GM21717 (cell line): ENCODE data around the gene SMTNL2.
"Not testable (repeated sequence)": the region's sequence is repeated elsewhere in the genome, so short reads cannot be mapped to it uniquely, and the experiment has no call there.

Experiments used
- ATAC-seq: cut with Tn5 transposase; IDR thresholded peaks from one replicate; pipeline ENCODE4 v1.9.1; 2021; ENCODE audit warnings: mild to moderate bottlenecking, moderate library complexity; ENCODE audit not compliant: unreplicated experiment

Gene SMTNL2

DNA sequence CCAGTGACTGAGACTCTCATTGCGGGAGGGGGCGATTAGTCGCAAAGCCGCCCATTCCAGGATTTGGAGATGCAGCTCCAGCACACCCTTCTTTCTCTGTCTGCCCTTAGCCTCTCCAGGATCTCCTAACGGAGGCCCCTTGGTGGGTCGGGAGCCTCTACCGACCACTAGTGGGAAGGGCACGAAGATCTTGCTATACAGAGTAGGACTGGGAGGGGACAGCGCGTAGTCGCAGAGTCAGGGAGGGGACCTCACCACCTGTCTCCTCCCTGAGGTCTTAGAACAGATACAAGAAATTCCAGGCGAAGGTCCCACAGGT lies 588 bp upstream of the SMTNL2 start:
- no peak for ATAC-seq

DNA sequence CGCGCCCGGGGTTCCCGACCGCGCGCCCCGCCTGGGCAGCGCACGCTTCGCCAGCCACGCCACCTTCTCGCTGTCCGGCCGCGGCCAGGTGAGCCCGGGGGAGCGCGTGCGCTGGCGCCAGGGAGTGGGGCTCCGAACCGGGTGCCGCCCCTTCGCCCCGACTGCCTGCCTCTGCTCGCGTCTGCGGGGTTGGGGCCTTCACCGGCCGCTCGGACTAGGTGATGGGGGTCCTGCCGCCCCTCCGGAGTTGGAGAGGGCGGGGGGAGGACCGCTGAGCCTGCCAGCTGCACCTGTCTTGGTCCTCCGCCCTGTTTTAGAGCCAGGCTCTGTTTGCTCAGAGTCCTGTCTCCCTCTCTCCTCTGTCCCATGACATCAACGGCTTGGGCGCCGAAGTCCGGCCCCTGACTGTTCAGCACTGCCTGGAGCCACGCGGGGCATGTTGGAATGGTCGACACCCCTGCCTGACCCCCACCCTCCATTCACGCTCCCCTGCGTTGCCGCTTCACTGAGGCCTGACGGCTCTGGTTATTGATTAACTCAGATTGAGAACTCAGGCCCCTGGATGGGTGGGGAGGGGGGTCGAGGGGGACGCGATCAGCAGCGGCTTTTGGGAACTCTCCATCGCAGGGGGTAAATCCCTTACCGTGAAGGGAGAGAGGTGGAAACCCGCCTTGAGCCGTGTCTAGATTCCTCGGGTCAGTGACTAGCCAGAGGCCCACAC lies 748 bp downstream of the SMTNL2 start:
- ATAC-seq: no peak

DNA sequence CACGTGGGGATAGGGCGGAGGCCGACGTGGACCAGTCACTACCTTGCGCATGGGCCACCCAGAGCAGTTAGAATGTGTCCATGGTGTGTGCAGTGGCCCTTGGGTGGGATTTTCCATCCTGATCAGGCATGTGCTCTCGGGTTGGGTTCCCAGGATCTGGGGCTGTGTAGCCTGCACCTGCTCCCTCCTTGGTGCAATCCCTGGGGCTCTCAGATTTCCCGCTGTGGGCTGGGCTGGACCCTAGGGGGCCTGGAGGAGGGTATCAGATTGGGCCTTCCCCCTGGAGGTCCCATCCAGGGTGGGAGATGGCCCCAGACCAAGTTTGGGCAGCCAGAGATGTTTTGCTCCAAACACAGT lies 1.3 kb downstream of the SMTNL2 start:
- ATAC-seq: no peak

DNA sequence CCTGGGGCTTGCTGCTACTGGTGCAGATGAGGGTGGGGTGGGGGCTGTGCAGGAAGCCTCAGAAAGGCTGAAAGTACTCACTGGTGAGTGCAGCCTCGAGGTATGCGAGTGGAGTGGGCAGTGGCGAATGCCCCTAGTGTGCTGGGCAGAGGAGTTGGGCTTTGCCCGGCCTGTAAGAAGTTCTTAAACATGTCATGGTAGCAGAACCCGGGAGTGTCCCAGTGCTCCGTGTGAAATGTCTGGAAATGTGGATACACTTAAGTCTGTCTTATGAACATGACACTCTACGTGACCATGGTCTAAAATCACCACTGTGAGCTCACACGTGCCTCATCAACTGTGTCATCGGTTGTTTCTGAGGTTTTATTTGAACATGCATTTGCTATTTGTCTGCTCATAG lies 1.7 kb downstream of the SMTNL2 start:
- no peak for ATAC-seq

GRCh38 chr17:4587195-4587594 lies 2.9 kb downstream of the SMTNL2 start:
- ATAC-seq: no peak

GRCh38 chr17:4587803-4588202 lies 3.5 kb downstream of the SMTNL2 start:
- no peak for ATAC-seq

DNA sequence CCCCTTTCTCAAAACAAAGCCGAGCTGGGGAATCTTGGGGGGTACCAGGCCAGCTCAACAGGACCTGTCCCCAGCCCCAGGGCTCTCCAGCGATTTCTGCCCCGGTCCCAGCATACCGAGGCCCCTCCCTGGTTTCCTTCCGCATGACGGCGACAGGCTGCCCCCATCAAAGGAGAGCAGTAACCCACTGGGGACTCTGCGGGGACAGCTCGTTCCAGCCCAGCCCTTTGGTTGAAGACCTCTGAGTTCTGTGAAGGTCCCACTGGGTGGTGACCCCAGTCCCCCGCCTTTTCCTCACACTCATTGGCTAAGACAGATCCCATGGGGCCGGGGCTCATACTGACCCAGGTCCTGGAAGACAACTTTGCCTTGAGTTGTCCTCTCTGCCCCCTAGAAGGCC lies 4.1 kb downstream of the SMTNL2 start:
- no peak for ATAC-seq

GRCh38 chr17:4588898-4589625 lies 4.7 kb downstream of the SMTNL2 start:
- ATAC-seq: no peak

DNA sequence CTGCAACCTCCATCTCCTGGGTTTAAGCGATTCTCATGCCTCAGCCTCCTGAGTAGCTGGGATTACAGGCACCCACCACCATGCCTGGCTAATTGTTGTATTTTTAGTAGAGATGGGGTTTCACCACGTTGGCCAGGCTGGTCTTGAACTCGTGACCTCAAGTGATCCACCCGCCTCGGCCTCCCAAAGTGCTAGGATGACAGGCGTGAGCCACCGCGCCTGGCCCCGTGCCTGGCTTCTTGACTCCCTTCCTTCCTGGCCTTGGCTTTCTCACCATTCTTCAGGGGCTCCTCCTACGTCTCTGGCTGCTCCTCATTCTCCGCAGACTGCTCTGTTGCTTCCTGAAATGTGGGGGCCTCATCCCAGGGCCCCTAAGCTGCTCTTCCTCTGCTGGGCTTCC lies 5.7 kb downstream of the SMTNL2 start:
- not testable (repeated sequence) for ATAC-seq

GRCh38 chr17:4590981-4591453 lies 6.7 kb downstream of the SMTNL2 start:
- ATAC-seq: no peak

GRCh38 chr17:4591529-4591928 lies 7.2 kb downstream of the SMTNL2 start:
- ATAC-seq: no peak

DNA sequence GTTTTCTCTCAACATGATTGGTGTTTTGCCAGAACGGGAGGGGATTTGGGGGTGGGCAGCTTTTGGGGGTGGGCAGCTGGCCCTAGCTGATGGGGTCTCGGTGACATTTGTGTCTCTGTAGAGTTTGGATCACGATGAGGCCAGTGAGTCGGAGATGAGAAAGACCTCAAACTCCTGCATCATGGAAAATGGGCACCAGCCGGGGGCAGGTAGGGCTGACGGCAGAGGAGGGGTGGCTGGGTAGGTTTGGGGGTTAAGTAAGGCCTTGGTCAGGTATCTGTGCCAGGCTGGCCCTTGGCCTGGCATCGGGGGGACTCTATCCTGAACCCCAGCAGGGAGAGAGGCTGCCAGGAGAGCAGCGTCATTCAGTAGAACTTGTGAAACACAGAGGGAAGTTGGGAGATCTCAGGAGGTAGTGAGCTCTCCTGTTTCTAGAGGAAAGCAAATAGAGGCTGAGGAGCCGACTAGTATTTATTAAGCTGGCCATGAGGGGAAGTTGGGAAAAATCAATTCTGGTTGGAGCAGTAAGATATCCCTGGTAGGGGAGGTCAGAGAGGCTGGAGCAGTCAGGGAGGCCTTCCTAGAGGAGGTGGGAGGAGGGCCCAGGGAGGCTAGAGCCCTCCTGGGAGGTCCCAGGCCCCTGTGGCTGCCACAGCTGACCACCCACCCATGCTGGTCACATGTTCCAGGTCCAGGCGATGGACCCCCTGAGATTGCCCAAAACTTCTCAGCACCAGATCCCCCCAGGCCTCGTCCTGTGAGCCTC lies 8.1 kb downstream of the SMTNL2 start:
- ATAC-seq: no peak

- ATAC-seq: no peak
Observed at GRCh38 chr17:4593021-4593421, 8.7 kb downstream of the SMTNL2 start.

DNA sequence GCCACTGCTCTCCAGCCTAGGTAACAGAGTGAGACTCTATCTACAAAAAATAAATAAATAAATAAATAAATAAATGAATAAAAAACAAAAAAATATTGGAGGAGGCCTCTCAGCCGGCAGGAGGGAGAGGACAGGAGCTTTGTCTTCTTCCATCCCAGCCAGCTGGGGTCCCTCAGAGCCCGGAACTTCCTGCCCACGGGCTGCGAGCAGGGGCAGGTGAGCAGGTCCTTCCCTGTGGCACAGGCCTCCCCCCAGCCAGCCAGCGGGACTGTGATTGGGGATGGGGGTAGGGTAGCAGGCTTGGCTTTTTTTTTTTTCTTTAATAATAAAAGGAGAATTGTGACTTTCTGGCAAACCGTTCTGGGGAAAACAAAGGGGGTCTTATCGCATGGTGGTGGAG lies 10.1 kb downstream of the SMTNL2 start:
- ATAC-seq: no peak

DNA sequence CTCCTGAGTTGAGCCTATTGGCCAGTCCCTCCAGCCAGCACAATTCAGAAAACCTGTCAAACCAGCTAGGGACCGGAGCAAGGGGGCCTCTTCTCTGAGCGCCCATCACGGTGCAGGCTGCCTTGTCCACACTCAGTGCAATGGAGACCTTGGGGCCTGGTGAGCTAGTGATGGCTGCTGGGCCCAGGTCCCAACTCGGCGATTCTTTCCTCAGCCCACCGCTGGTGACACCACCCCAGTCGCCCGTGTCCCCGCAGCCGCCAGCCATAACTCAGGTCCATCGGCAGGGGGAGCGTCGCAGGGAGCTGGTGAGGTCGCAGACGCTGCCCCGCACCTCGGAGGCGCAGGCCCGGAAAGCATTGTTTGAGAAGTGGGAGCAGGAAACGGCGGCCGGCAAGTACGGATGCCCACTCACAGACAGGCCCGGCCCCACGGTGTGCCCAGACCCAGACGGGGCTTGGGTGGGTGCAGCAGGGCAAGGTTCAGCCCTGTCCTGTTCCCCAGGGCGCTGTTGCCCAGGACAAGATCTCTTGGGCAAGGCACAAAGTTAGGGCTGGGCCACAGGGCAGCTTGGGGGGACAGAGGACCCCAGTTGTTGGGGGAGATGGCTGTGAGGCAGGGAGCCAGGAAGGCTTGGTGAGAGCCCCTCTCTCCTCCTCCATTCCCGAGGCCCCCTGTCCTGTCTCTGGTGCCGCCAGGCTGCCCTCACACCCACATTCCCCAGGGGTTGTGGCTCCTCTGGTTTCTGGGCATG lies 10.8 kb downstream of the SMTNL2 start:
- ATAC-seq: no peak

DNA sequence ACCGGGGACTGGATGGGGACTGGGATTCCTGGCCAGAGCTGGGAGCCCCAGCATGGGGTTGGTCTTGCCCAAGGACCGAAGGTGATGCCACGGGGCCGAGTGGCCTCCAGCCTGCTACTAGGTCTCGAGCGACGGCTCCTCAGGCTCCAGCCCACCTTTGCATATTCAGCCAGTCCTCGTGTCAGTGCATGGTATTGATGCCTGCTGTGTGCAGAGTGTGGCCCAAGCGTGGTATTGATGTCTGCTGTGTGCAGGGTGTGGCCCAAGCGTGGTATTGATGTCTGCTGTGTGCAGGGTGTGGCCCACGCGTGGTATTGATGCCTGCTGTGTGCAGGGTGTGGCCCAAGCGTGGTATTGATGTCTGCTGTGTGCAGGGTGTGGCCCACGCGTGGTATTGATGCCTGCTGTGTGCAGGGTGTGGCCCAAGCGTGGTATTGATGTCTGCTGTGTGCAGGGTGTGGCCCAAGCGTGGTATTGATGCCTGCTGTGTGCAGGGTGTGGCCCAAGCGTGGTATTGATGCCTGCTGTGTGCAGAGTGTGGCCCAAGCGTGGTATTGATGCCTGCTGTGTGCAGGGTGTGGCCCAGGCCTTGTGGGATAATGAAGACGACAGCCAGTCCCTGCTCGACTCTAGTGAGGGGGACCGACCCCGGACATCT lies 11.5 kb downstream of the SMTNL2 start:
- ATAC-seq: not testable (repeated sequence)

GRCh38 chr17:4596636-4597380 lies 12.5 kb downstream of the SMTNL2 start:
- ATAC-seq: no peak

DNA sequence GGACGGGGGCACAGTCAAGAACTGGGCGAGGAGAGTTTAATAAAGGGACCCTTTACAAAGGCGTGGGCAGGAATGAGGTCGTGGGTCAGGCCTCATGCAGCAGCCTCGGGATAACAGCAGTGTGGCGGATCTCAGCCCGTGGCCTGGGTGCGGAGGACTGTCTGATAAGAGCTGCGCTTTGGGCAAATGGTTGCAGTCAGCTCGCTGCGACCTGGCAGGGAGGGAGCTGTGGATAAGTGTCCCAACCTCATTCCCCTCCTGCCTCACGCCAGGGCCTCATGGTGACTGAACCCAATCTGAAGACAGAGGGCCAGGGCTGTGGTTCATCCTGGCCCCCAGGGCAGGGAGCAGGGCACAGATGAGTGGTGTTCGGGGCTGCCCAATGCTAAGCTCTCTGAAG lies 13.6 kb downstream of the SMTNL2 start:
- no peak for ATAC-seq

DNA sequence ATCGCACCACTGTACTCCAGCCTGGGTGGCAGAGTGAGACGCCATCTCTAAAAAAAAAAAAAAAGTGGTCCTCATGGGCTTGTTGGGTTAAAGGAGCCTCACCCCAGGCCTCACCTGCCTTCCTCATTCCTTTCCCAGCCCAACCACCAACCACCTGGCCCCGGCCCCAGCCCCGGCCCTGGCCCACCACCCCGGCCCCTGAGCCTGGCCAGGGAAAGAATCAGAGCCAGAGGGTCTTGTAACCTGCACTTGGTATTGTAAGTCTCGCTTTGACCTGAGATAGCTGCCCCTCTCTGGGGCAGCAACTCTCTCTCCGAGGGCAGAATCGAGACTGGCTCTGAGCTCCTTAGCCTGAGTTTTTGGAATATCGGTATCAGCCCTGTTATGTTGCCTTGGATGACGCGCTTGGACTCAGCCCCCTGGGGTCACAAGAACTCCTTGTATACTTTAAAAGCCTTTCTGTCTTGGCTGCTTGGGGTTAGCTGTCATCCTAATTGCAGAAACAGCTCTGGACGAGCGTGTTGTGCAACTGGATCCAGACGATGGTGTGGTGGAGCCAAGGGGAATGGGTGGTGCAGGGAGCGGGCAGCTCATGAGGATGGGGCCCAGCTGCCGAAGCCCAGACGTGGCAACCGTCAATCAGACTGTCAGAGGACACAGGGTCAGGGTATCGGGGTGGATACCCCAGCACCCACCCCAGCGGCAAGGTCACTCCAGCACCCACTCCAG lies 14.6 kb downstream of the SMTNL2 start:
- no peak for ATAC-seq
